Lung (tissue), 12 donors: ENCODE results near the gene BBS9. TPM values are rescaled to one million over a fixed set of nuclear protein-coding genes. Genes with fewer than 3 reads are reported as not detected.
A peak's percentile ranks its signal among the peaks of the same experiment; 100 is the strongest.

Source experiments
- ATAC-seq: fragments of 200-7000 bp; cut with Tn5 transposase; one replicate; pipeline ENCODE4 v1.9.1; 2020; ENCODE audit warnings: moderate number of reproducible peaks; ENCODE audit not compliant: insufficient read depth, low FRiP score
- DNase-seq, 3 donors: peaks; one replicate each; pipeline ENCODE4 v3.0.0-alpha.2; 2013 to 2017
- H3K27ac ChIP-seq, 2 donors: one replicate each; pipeline ENCODE4 v1.5.1; 2013; ENCODE audit warnings: mild to moderate bottlenecking in 2 of 2, moderate library complexity in 2 of 2, control low read depth in 1 of 2, inconsistent platforms in 1 of 2, low read depth in 1 of 2, low read length in 1 of 2
- H3K27me3 ChIP-seq, 3 donors: one replicate each; pipeline ENCODE4 v1.5.1; 2013; ENCODE audit warnings: low read length in 2 of 3; ENCODE audit not compliant: control insufficient read depth in 3 of 3, insufficient read depth in 3 of 3
- H3K36me3 ChIP-seq, 4 donors: one replicate each; pipeline ENCODE4 v1.5.1; 2013; ENCODE audit warnings: low read length in 4 of 4, mild to moderate bottlenecking in 1 of 4, moderate library complexity in 1 of 4; ENCODE audit not compliant: control insufficient read depth in 4 of 4, insufficient read depth in 4 of 4
- H3K4me1 ChIP-seq, 5 donors: one replicate each; pipeline ENCODE4 v1.5.1; 2013; ENCODE audit warnings: low read length in 5 of 5, mild to moderate bottlenecking in 2 of 5, moderate library complexity in 1 of 5; ENCODE audit not compliant: control insufficient read depth in 5 of 5, insufficient read depth in 5 of 5
- H3K4me3 ChIP-seq: one replicate; pipeline ENCODE4 v1.5.1; 2013; ENCODE audit warnings: mild to moderate bottlenecking, control low read depth, moderate library complexity
- H3K9ac ChIP-seq, 2 donors: one replicate each; pipeline ENCODE4 v1.5.1; 2013; ENCODE audit warnings: low read length in 2 of 2, control low read depth in 1 of 2; ENCODE audit not compliant: insufficient read depth in 1 of 2
- H3K9me3 ChIP-seq, 4 donors: one replicate each; pipeline ENCODE4 v1.5.1; 2013; ENCODE audit warnings: low read length in 3 of 4, mild to moderate bottlenecking in 1 of 4, moderate library complexity in 1 of 4; ENCODE audit not compliant: control insufficient read depth in 4 of 4, insufficient read depth in 3 of 4
- CTCF ChIP-seq: IDR thresholded peaks from 2 replicates; pipeline ENCODE4 v1.5.1; 2012; ENCODE audit warnings: mild to moderate bottlenecking; ENCODE audit errors: control extremely low read depth, extremely low read depth
- WGBS, 2 donors: extraction: QIAGEN DNeasy Blood & Tissue Kit; methylation state at CpG; one replicate each; pipeline ENCODE4 v1.1.7; 2013; 5-methylcytosine and 5-hydroxymethylcytosine counted together
- polyA plus RNA-seq, 2 donors: library from polyadenylated mRNA; stranded (reverse); fragments of 200-250 nt; gene quantifications; one replicate each; pipeline ENCODE4 v1.2.1, GENCODE V29; 2013
- total RNA-seq, 2 donors: library from RNA; depleted of rRNA in 1 of 2; stranded (reverse); fragments of >200 nt in 1 of 2; gene quantifications; one replicate each; pipeline ENCODE4 v1.2.1, GENCODE V29; 2014 to 2021
- donor health status: control.
- donor health status: control.
- donor health status: Bipolar disorder and iron deficiency.
- donor health status: healthy.
- donor health status: DM: yes; HTN: yes; CAD: no.

BBS9 gene
- total and polyA plus RNA-seq, 4 donors, result 3.5 to 65.0 (median 15.2) TPM

GRCh38 chr7:33590916-33591315, 461.6 kb downstream of the BBS9 start:
- Histone ChIP-seq H3K9ac (no peak overlapping the region), H3K9me3 (no peaks in the 10 kb centered on the region), H3K36me3 (no peaks in the 10 kb centered on the region), H3K4me3 (no peak overlapping the region), H3K27me3 (no peaks in the 10 kb centered on the region), H3K27ac (no peak overlapping the region), H3K4me1 (peaks cover 0 to 67% (median 14%) of the 10 kb centered on the region in 5 donors)
- ATAC-seq (no peak), DNase-seq (peak in 2 of 3 donors; percentile 58 to 67)
- no peak for TF ChIP-seq CTCF

GRCh38 chr7:33591490-33591889, 462.1 kb downstream of the BBS9 start:
- Histone ChIP-seq H3K9me3 (no peaks in the 10 kb centered on the region), H3K27ac (no peak overlapping the region), H3K9ac (no peak overlapping the region), H3K36me3 (no peaks in the 10 kb centered on the region), H3K4me3 (no peak overlapping the region), H3K27me3 (no peaks in the 10 kb centered on the region), H3K4me1 (peaks cover 0 to 67% (median 16%) of the 10 kb centered on the region in 5 donors)
- DNase-seq (peak in 2 of 3 donors; percentile 84 to 90), ATAC-seq (no peak)
- WGBS, 2 donors, result 59 to 66% methylated on average over 5 of the region's 5 CpGs
- TF ChIP-seq CTCF, result no peak

- ATAC-seq (no peak), DNase-seq (peak in 1 of 3 donors; percentile 21)
- H3K4me3 ChIP-seq, result no peak overlapping the region
- H3K36me3 ChIP-seq, result no peaks in the 10 kb centered on the region
- H3K9me3 ChIP-seq, result no peaks in the 10 kb centered on the region
- no peak overlapping the region for H3K27ac ChIP-seq
- H3K27me3 ChIP-seq, result no peaks in the 10 kb centered on the region
- TF ChIP-seq CTCF, result no peak
- no peak overlapping the region for H3K9ac ChIP-seq
- peaks cover 0 to 72% (median 21%) of the 10 kb centered on the region in 5 donors for H3K4me1 ChIP-seq
These were observed 463.4 kb downstream of the BBS9 start for GRCh38 chr7:33592718-33593117.

- Histone ChIP-seq H3K4me3 (no peak overlapping the region), H3K36me3 (no peaks in the 10 kb centered on the region), H3K4me1 (peaks cover 0 to 73% (median 21%) of the 10 kb centered on the region in 5 donors), H3K27ac (no peak overlapping the region), H3K9me3 (no peaks in the 10 kb centered on the region), H3K27me3 (no peaks in the 10 kb centered on the region), H3K9ac (no peak overlapping the region)
- ATAC-seq (no peak), DNase-seq (peak in 2 of 3 donors; percentile 94 to 96)
- 78 to 89% methylated on average over 3 of the region's 3 CpGs for WGBS, 2 donors
- TF ChIP-seq CTCF, result no peak
These were observed 464.2 kb downstream of the BBS9 start for GRCh38 chr7:33593611-33594010.
